Left ventricle myocardium inferior (tissue), 1 donor: ENCODE results near the gene LIN54. TPM values are rescaled to one million over a fixed set of nuclear protein-coding genes. Genes with fewer than 3 reads are reported as not detected.
"Not testable (repeated sequence)": the region's sequence is repeated elsewhere in the genome, so short reads cannot be mapped to it uniquely, and the experiment has no call there.

Experiments
- DNase-seq: peaks from one replicate; pipeline ENCODE4 v3.0.0-alpha.2; 2020
- H3K27ac ChIP-seq: fragments of 200-600 bp; replicated peaks from 2 replicates; pipeline ENCODE4 v1.8.0; 2021
- H3K27me3 ChIP-seq: fragments of 200-600 bp; 2 replicates; pipeline ENCODE4 v1.8.0; 2021; ENCODE audit warnings: low read depth
- H3K36me3 ChIP-seq: fragments of 200-600 bp; 2 replicates; pipeline ENCODE4 v1.8.0; 2021
- H3K4me1 ChIP-seq: fragments of 200-600 bp; 2 replicates; pipeline ENCODE4 v1.8.0; 2021
- H3K4me3 ChIP-seq: fragments of 200-600 bp; 2 replicates; pipeline ENCODE4 v1.8.0; 2021; ENCODE audit warnings: mild to moderate bottlenecking, moderate library complexity
- H3K9me3 ChIP-seq: fragments of 200-600 bp; replicated peaks from 2 replicates; pipeline ENCODE4 v1.8.0; 2021
- CTCF ChIP-seq: fragments of 200-600 bp; IDR thresholded peaks from 2 replicates; pipeline ENCODE4 v1.8.0; 2021; ENCODE audit warnings: antibody characterized with exemption, mild to moderate bottlenecking, borderline replicate concordance
- intact Hi-C: fragments of 100-400 bp; cut with micrococcal nuclease; formaldehyde crosslinking; loops from one replicate; pipeline ENCODE4 v1.11.0; 2022
- total RNA-seq: library from RNA; stranded (reverse); fragmentation: NEBNext Ultra II Directional; extraction: Animal tissue kit (Norgen Biotek cat#: 25700); gene quantifications from one replicate; pipeline ENCODE4 v1.2.1, GENCODE V29; 2021
- donor health status: DM: no; HTN: yes; CAD: no; lungs with severe emphysema.

The LIN54 gene
- total RNA-seq, 1 donor from 2014 or later, result 6.2 TPM

- TF ChIP-seq CTCF, result no peak
- no peak for DNase-seq
- no peaks in the 10 kb centered on the region for H3K4me1 ChIP-seq
- peaks cover 45% of the 10 kb centered on the region for H3K36me3 ChIP-seq
- H3K27me3 ChIP-seq, result no peaks in the 10 kb centered on the region
- intact Hi-C loops, result loop anchor here (5.0 kb wide), 1 partner anchor 111 kb away; no protein-coding TSS in a partner anchor
- no peak overlapping the region for H3K27ac ChIP-seq
- no peaks in the 10 kb centered on the region for H3K9me3 ChIP-seq
- no peak overlapping the region for H3K4me3 ChIP-seq
Measured at GRCh38 chr4:82930848-82931755, 79.5 kb downstream of the LIN54 start.

- Histone ChIP-seq H3K4me1 (no peaks in the 10 kb centered on the region), H3K27me3 (no peaks in the 10 kb centered on the region), H3K36me3 (peaks cover 17% of the 10 kb centered on the region), H3K9me3 (no peaks in the 10 kb centered on the region), H3K27ac (no peak overlapping the region), H3K4me3 (no peak overlapping the region)
- no peak for DNase-seq
- intact Hi-C loops, result no loop called here
- TF ChIP-seq CTCF, result no peak
Measured at GRCh38 chr4:82921795-82922194, 88.8 kb downstream of the LIN54 start.

DNA sequence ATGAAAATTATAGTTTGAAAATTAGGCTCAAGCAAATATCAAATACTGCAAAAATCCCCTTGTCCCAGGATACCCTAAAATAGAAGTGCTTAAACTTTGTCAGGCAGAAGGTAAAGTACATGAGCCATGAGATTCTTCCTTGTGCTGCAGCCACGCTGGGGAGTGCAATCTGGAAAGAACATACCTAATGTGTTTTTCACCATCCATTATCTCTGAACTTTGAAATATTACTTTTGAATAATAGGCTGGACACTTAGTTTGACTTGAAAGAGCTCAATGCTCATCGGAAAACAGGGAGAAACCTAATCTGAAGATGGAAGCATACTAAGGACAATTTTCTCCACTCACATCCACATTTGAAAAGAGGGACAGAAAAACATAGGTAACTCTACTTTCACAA lies 91.2 kb downstream of the LIN54 start:
- no peak for TF ChIP-seq CTCF
- Histone ChIP-seq H3K27ac (no peak overlapping the region), H3K4me1 (no peaks in the 10 kb centered on the region), H3K9me3 (no peaks in the 10 kb centered on the region), H3K27me3 (no peaks in the 10 kb centered on the region), H3K36me3 (peaks cover 13% of the 10 kb centered on the region), H3K4me3 (no peak overlapping the region)
- intact Hi-C loops, result no loop called here
- DNase-seq, result no peak

DNA sequence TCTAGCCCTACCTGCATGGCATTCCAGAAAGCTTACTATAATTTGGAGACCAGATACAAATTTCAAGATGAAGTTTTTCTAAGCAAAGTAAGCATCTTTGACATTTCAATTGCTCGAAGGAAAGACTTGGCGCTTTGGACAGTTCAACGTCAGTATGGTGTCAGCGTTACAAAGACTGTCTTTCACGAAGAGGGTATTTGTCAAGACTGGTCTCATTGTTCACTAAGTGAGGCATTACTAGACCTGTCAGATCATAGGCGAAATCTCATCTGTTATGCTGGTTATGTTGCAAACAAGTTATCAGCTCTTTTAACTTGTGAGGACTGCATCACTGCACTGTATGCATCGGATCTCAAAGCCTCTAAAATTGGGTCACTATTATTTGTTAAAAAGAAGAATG lies 92.5 kb downstream of the LIN54 start:
- intact Hi-C loops, result no loop called here

DNA sequence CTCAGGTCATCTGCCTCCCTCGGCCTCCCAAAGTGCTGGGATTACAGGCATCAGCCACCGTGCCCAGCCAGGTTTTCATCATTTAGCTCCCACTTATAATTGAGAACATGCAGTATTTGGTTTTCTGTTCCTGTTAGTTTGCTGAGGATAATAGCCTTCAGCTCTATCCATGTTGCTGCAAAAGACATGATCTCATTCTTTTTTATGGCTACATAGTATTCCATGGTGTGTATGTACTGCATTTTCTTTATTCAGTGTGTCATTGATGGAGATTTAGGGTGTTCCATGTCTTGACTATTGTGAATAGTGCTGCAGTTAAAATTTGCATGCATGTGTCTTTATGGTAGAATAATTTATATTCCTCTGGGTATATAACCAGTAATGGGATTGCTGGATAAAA lies 96.7 kb downstream of the LIN54 start:
- intact Hi-C loops, H3K4me3 ChIP-seq, H3K27me3 ChIP-seq, DNase-seq, H3K27ac ChIP-seq, H3K4me1 ChIP-seq, H3K9me3 ChIP-seq: not testable (repeated sequence)
- H3K36me3 ChIP-seq, result peaks cover 41% of the 10 kb centered on the region

More for the DNA sequence above, 92.5 kb downstream of the LIN54 start:
- Histone ChIP-seq H3K27me3 (no peaks in the 10 kb centered on the region), H3K4me1 (no peaks in the 10 kb centered on the region), H3K27ac (no peak overlapping the region), H3K4me3 (no peak overlapping the region), H3K36me3 (peaks cover 18% of the 10 kb centered on the region), H3K9me3 (no peaks in the 10 kb centered on the region)
- TF ChIP-seq CTCF, result no peak
- no peak for DNase-seq

GRCh38 chr4:82913305-82913704 lies 97.3 kb downstream of the LIN54 start:
- Histone ChIP-seq H3K4me3 (no peak overlapping the region), H3K27me3 (no peaks in the 10 kb centered on the region), H3K27ac (no peak overlapping the region), H3K9me3 (no peaks in the 10 kb centered on the region), H3K4me1 (no peaks in the 10 kb centered on the region), H3K36me3 (peaks cover 46% of the 10 kb centered on the region)
- TF ChIP-seq CTCF, result no peak
- intact Hi-C loops, result no loop called here
- no peak for DNase-seq
